H9 (cell line): Measurements from ENCODE around the gene ANKRD55. TPM values are rescaled to one million over a fixed set of nuclear protein-coding genes. Genes with fewer than 3 reads are reported as not detected.

Experiments
- DNase-seq: peaks from one replicate; pipeline ENCODE4 v3.0.0-alpha.2; 2017
- H2AFZ ChIP-seq: one replicate; pipeline ENCODE4 v1.6.1; 2013; ENCODE audit warnings: mild to moderate bottlenecking, low read length, control low read depth, moderate library complexity
- H2AK5ac ChIP-seq: 2 replicates; pipeline ENCODE4 v1.6.1; 2013; ENCODE audit warnings: low read length, control low read depth, mixed read lengths; ENCODE audit not compliant: insufficient read length
- H2BK120ac ChIP-seq: one replicate; pipeline ENCODE4 v1.6.1; 2013; ENCODE audit warnings: low read depth, mild to moderate bottlenecking, low read length, control low read depth, inconsistent platforms; ENCODE audit not compliant: poor library complexity, severe bottlenecking
- H2BK12ac ChIP-seq: 2 replicates; pipeline ENCODE4 v1.6.1; 2013; ENCODE audit warnings: low read length, control low read depth, mixed read lengths, low read depth; ENCODE audit not compliant: insufficient read length
- H2BK15ac ChIP-seq: 2 replicates; pipeline ENCODE4 v1.6.1; 2013; ENCODE audit warnings: low read depth, low read length, control low read depth
- H2BK20ac ChIP-seq: one replicate; pipeline ENCODE4 v1.6.1; 2013; ENCODE audit warnings: low read depth, mild to moderate bottlenecking, low read length, control low read depth, inconsistent platforms; ENCODE audit not compliant: poor library complexity, severe bottlenecking
- H2BK5ac ChIP-seq: 2 replicates; pipeline ENCODE4 v1.6.1; 2013; ENCODE audit warnings: low read length, control low read depth, mixed read lengths; ENCODE audit not compliant: insufficient read length
- H3K14ac ChIP-seq: 2 replicates; pipeline ENCODE4 v1.6.1; 2013; ENCODE audit warnings: low read length, control low read depth; ENCODE audit not compliant: insufficient read depth
- H3K18ac ChIP-seq: 2 replicates; pipeline ENCODE4 v1.6.1; 2013; ENCODE audit warnings: low read depth, mild to moderate bottlenecking, mixed read lengths, low read length, control low read depth; ENCODE audit not compliant: insufficient read length
- H3K23ac ChIP-seq: 2 replicates; pipeline ENCODE4 v1.6.1; 2013; ENCODE audit warnings: low read length, control low read depth, mixed read lengths, low read depth; ENCODE audit not compliant: insufficient read length
- H3K23me2 ChIP-seq: 2 replicates; pipeline ENCODE4 v1.6.1; 2013; ENCODE audit warnings: low read depth, mild to moderate bottlenecking, mixed read lengths, low read length, control low read depth; ENCODE audit not compliant: insufficient read length, poor library complexity, severe bottlenecking
- H3K27ac ChIP-seq: 2 replicates; pipeline ENCODE4 v1.5.1; 2013; ENCODE audit warnings: low read length, control low read depth, mixed read lengths, low read depth; ENCODE audit not compliant: insufficient read length
- H3K27me3 ChIP-seq: 2 replicates; pipeline ENCODE4 v1.6.1; 2013; ENCODE audit warnings: low read length, control low read depth, inconsistent platforms; ENCODE audit not compliant: insufficient read depth
- H3K4ac ChIP-seq: 2 replicates; pipeline ENCODE4 v1.6.1; 2013; ENCODE audit warnings: low read depth, mild to moderate bottlenecking, control low read depth, inconsistent platforms, low read length, moderate library complexity
- H3K4me1 ChIP-seq: 2 replicates; pipeline ENCODE4 v1.6.1; 2013; ENCODE audit warnings: low read length, control low read depth, inconsistent platforms; ENCODE audit not compliant: insufficient read depth
- H3K4me2 ChIP-seq: 2 replicates; pipeline ENCODE4 v1.6.1; 2013; ENCODE audit warnings: low read length, control low read depth, mixed read lengths; ENCODE audit not compliant: insufficient read length, insufficient read depth
- H3K56ac ChIP-seq: 2 replicates; pipeline ENCODE4 v1.6.1; 2013; ENCODE audit warnings: low read depth, mild to moderate bottlenecking, mixed read lengths, low read length, control low read depth; ENCODE audit not compliant: insufficient read length
- H3K79me1 ChIP-seq: 2 replicates; pipeline ENCODE4 v1.6.1; 2013; ENCODE audit warnings: low read depth, mild to moderate bottlenecking, moderate library complexity, low read length, control low read depth, inconsistent platforms; ENCODE audit not compliant: insufficient read depth, poor library complexity, severe bottlenecking
- H3K79me2 ChIP-seq: 2 replicates; pipeline ENCODE4 v1.6.1; 2013; ENCODE audit warnings: low read length, control low read depth, inconsistent platforms; ENCODE audit not compliant: insufficient read depth
- H3K9ac ChIP-seq: 2 replicates; pipeline ENCODE4 v1.6.1; 2013; ENCODE audit warnings: low read length, control low read depth, mixed read lengths; ENCODE audit not compliant: insufficient read length; ENCODE audit errors: extremely low read depth
- H3K9me3 ChIP-seq: one replicate; pipeline ENCODE4 v1.6.1; 2013; ENCODE audit warnings: low read depth, low read length, inconsistent platforms; ENCODE audit not compliant: control insufficient read depth
- H3T11ph ChIP-seq: one replicate; pipeline ENCODE4 v1.6.1; 2013; ENCODE audit warnings: mild to moderate bottlenecking, low read length, control low read depth, inconsistent platforms
- H4K20me1 ChIP-seq: one replicate; pipeline ENCODE4 v1.6.1; 2013; ENCODE audit not compliant: control insufficient read depth, insufficient read length, insufficient read depth
- H4K5ac ChIP-seq: 2 replicates; pipeline ENCODE4 v1.6.1; 2013; ENCODE audit warnings: low read depth, mild to moderate bottlenecking, mixed read lengths, low read length, control low read depth; ENCODE audit not compliant: insufficient read length
- H4K8ac ChIP-seq: replicated peaks from 2 replicates; pipeline ENCODE4 v1.6.1; 2013; ENCODE audit warnings: low read length, control low read depth, mixed read lengths, low read depth; ENCODE audit not compliant: insufficient read length
- H4K91ac ChIP-seq: 2 replicates; pipeline ENCODE4 v1.6.1; 2013; ENCODE audit warnings: low read depth, mild to moderate bottlenecking, moderate library complexity, mixed read lengths, low read length, control low read depth; ENCODE audit not compliant: insufficient read length
- H3K27ac Mint-ChIP-seq, 3 experiments: 2 replicates in 2 of 3; 3 replicates in 1 of 3; pipeline ENCODE4 v1.8.0; 2020 to 2021; ENCODE audit warnings: mixed read lengths in 3 of 3, mild to moderate bottlenecking in 1 of 3, moderate library complexity in 1 of 3
- H3K27me3 Mint-ChIP-seq: 2 replicates; pipeline ENCODE4 v1.8.0; 2021; ENCODE audit warnings: low read depth, mild to moderate bottlenecking, moderate library complexity, mixed read lengths
- H3K36me3 Mint-ChIP-seq, 3 experiments: 2 replicates in 2 of 3; 3 replicates in 1 of 3; pipeline ENCODE4 v1.8.0; 2020 to 2021; ENCODE audit warnings: low read depth in 3 of 3, mixed read lengths in 3 of 3; ENCODE audit not compliant: insufficient read depth in 1 of 3
- H3K4me1 Mint-ChIP-seq, 2 experiments: 2 replicates each; pipeline ENCODE4 v1.8.0; 2020; ENCODE audit warnings: mixed read lengths in 2 of 2
- H3K4me3 Mint-ChIP-seq, 2 experiments: 2 replicates in 1 of 2; 3 replicates in 1 of 2; pipeline ENCODE4 v1.8.0; 2020 to 2021; ENCODE audit warnings: mild to moderate bottlenecking in 2 of 2, mixed read lengths in 2 of 2, moderate library complexity in 1 of 2
- H3K9me3 Mint-ChIP-seq, 2 experiments: 2 replicates in 1 of 2; 3 replicates in 1 of 2; pipeline ENCODE4 v1.8.0; 2020; ENCODE audit warnings: mild to moderate bottlenecking in 2 of 2, mixed read lengths in 2 of 2, moderate library complexity in 1 of 2
- WGBS: extraction: QIAGEN DNeasy Blood & Tissue Kit; methylation state at CpG from one replicate; pipeline ENCODE4 v1.1.7; 2013; ENCODE audit warnings: missing lambda C conversion rate, low lambda C conversion rate, mixed read lengths; ENCODE audit not compliant: insufficient read length; ENCODE audit errors: extremely low coverage; 5-methylcytosine and 5-hydroxymethylcytosine counted together
- total RNA-seq: library from RNA; stranded (reverse); gene quantifications from 2 replicates; pipeline ENCODE4 v1.2.1, GENCODE V29; 2021
- TF ChIP-seq, protein P1 (sequence below): fragments of 200-600 bp; sonication (generic); conservative IDR thresholded peaks from 3 replicates; pipeline ENCODE4 v1.8.0; 2021; ENCODE audit warnings: antibody characterized with exemption, mild to moderate bottlenecking

The ANKRD55 gene
- total RNA-seq, 1 experiment from 2014 or later, result not detected

DNA sequence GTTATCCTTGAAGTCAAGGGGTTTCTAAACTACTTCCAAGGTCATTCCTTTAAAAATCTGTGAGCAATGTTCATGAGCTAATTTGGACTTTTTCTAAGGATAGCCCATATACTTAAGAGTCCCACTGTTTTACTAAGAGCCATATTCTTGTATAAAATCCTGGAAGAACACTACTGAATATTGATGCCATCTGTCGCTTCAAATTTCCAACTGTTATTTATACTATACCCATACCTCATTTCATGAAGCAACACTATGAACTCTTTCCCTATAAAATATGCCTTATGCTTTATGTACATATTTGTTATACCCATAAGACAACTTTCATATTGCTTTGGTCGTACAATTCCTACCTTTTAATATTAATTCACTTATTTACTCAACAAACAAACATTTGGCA is 12.4 kb upstream of the ANKRD55 start:
- Histone ChIP-seq H3K79me1 (no peaks in the 10 kb centered on the region), H3K79me2 (no peaks in the 10 kb centered on the region), H3K27ac (no peak overlapping the region), H2BK120ac (no peak overlapping the region), H3K18ac (no peak overlapping the region), H4K5ac (no peak overlapping the region), H2BK12ac (no peak overlapping the region), H3K4me1 (no peaks in the 10 kb centered on the region), H2BK5ac (no peak overlapping the region), H4K91ac (no peak overlapping the region), H2AK5ac (no peak overlapping the region), H3K23ac (no peak overlapping the region), H3K9me3 (no peaks in the 10 kb centered on the region), H2AFZ (no peak overlapping the region), H3K4me2 (no peak overlapping the region), H2BK15ac (no peak overlapping the region), H3K9ac (no peak overlapping the region), H2BK20ac (no peak overlapping the region), H4K8ac (no peak overlapping the region), H3K23me2 (no peaks in the 10 kb centered on the region), H4K20me1 (no peaks in the 10 kb centered on the region), H3T11ph (no peak overlapping the region), H3K4ac (no peak overlapping the region), H3K56ac (no peak overlapping the region), H3K14ac (no peak overlapping the region), H3K27me3 (no peaks in the 10 kb centered on the region)
- no peak for DNase-seq
- WGBS, result 100% methylated on average over 1 of the region's 2 CpGs
- Mint-ChIP-seq H3K27ac (no peak overlapping the region), H3K4me3 (no peak overlapping the region), H3K36me3 (peaks cover 4 to 19% (median 6%) of the 10 kb centered on the region in 3 experiments; a peak in 6 of 7 replicates), H3K4me1 (no peaks in the 10 kb centered on the region), H3K27me3 (no peaks in the 10 kb centered on the region; the same call in none of the 2 replicates), H3K9me3 (peaks cover 29 to 34% of the 10 kb centered on the region in 2 experiments)
- TF ChIP-seq, protein P1, sequence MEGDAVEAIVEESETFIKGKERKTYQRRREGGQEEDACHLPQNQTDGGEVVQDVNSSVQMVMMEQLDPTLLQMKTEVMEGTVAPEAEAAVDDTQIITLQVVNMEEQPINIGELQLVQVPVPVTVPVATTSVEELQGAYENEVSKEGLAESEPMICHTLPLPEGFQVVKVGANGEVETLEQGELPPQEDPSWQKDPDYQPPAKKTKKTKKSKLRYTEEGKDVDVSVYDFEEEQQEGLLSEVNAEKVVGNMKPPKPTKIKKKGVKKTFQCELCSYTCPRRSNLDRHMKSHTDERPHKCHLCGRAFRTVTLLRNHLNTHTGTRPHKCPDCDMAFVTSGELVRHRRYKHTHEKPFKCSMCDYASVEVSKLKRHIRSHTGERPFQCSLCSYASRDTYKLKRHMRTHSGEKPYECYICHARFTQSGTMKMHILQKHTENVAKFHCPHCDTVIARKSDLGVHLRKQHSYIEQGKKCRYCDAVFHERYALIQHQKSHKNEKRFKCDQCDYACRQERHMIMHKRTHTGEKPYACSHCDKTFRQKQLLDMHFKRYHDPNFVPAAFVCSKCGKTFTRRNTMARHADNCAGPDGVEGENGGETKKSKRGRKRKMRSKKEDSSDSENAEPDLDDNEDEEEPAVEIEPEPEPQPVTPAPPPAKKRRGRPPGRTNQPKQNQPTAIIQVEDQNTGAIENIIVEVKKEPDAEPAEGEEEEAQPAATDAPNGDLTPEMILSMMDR, result no peak
